Measurements from ENCODE around the gene SCARB2.

Gene SCARB2

GRCh38 chr4:76226418-76226817 is 12.8 kb upstream of the SCARB2 start:
- DNase-seq (ENCODE audit: low read depth in 2 of 2) = no peak

- no peak for DNase-seq (ENCODE audit: low read depth in 2 of 2)
Measured at GRCh38 chr4:76224171-76224570, 10.5 kb upstream of the SCARB2 start.

GRCh38 chr4:76219299-76220055 is 5.9 kb upstream of the SCARB2 start:
- no peak for DNase-seq (ENCODE audit: low read depth in 2 of 2)

GRCh38 chr4:76216975-76217814 is 3.6 kb upstream of the SCARB2 start:
- no peak for DNase-seq (ENCODE audit: low read depth in 2 of 2)

GRCh38 chr4:76216524-76216923 is 2.9 kb upstream of the SCARB2 start:
- DNase-seq (ENCODE audit: low read depth in 2 of 2) = no peak

- DNase-seq (ENCODE audit: low read depth in 2 of 2) = no peak
Measured at GRCh38 chr4:76215077-76215476, 1.5 kb upstream of the SCARB2 start.

GRCh38 chr4:76214177-76214675 is 602 bp upstream of the SCARB2 start:
- no peak for DNase-seq (ENCODE audit: low read depth in 2 of 2)

GRCh38 chr4:76212851-76213414 is 691 bp downstream of the SCARB2 start:
- DNase-seq (ENCODE audit: low read depth in 2 of 2) = no peak

GRCh38 chr4:76211769-76212708 is 1.6 kb downstream of the SCARB2 start:
- no peak for DNase-seq (ENCODE audit: low read depth in 2 of 2)

DNA sequence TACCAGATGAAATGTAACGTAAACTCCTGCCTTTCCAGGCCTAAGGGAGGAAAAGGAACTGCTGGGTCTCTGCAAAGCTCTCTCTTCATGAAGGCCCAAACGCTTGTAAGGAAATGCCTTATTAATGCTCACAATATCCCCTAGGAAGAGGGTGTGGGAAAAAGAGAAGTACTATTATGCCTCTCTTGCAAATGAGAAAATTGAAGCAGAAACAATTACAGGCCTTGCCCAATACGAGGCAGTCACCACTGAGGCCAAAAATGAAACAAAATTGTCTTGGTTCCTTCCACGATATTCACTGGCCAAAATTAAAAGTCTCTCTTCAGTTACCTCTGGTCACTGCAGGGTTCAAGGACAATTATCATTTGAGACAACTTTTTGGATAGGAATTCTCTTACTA is 3.2 kb downstream of the SCARB2 start:
- DNase-seq (ENCODE audit: low read depth in 2 of 2) = no peak

DNA sequence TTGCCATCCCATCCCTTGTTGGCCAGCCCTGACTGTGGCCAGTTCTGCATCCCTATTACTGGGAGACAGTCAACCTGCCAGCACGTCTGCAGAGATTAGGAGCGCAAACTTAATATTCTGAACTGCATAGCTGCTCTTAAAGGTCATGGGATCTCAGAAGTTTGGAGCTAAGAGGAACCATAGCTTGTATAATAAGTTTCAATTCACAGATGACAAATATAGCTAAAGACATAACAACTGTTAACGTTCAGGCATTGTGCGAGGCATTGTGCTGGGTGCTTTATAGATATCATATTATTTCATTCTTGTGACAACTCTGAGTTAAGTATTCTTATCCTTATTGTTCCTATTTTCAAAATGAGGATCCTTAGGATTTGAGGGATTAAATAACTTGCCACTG is 3.7 kb downstream of the SCARB2 start:
- no peak for DNase-seq (ENCODE audit: low read depth in 2 of 2)

GRCh38 chr4:76208005-76208765 is 5.4 kb downstream of the SCARB2 start:
- DNase-seq (ENCODE audit: low read depth in 2 of 2) = no peak

GRCh38 chr4:76207549-76207948 is 6.1 kb downstream of the SCARB2 start:
- DNase-seq (ENCODE audit: low read depth in 2 of 2) = no peak

DNA sequence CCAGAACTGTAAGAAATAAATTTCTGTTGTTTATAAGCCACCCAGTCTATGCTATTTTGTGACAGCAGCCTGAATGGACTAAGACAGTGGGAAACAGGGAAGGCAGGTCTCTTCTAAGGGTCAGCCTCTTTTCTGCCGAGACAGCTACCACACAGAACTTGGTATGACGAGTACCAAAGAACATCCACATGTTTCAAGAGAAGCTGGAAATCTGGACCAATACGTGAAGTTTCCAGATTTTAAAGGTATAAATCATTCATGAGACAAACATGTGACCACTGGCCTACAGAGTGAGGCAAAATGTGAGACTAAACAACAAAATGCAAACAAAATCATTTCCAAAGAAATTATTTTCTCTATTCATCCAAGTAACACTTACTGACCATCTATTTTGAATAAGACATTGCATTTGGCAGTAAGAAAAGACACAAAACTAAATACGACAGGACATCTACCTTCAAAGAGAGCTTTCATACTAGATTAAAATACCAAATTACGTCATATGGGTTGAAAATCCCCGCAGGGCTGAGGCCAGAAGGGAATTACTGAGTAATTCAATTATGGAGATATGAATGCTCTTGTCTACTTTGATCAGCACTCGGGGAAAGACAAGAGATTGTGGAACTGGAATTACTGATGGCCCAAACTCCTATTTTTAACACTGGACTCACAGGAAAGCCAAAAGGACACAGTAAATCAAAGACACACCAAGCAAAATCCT is 7.2 kb downstream of the SCARB2 start:
- DNase-seq (ENCODE audit: low read depth in 2 of 2) = no peak

DNA sequence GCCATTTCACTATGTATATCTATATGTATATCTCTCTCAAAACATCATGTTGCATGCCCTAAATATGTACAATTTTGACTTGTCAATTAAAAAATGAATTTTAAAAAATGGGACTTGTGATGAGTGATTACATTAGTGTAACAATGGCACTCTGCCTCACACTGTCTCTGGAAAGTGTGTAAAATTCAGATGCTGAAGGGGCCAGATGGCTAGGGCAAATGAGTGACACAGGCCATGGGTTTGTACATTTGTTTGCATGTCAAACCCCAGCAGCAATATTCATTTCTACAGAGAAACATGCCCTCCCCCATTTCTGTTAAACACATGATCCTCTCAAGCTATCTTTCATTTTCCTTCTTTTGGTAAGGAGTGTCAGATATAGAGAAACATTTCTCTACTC is 8.1 kb downstream of the SCARB2 start:
- no peak for DNase-seq (ENCODE audit: low read depth in 2 of 2)

- DNase-seq (ENCODE audit: low read depth in 2 of 2) = no peak
Measured at GRCh38 chr4:76204936-76205335, 8.7 kb downstream of the SCARB2 start.

DNA sequence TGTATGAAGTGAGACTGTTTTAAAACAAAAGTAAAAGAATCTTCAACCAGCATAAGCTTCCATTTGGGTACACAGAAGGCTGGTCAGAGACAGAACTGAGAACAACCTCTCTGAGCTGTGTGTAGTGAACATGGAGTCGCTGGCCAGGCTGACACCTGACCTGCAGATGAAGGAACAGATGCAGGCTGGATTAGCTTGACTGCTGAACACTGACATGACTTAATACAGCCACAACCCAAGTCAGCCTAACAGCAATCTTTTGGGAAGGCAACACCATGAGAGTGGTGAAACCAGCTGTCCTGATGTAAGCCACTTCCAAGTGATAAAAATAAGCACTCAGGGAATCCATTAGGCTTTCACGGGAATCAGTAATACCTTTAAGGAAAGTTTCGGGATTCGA is 10.1 kb downstream of the SCARB2 start:
- no peak for DNase-seq (ENCODE audit: low read depth in 2 of 2)

- no peak for DNase-seq (ENCODE audit: low read depth in 2 of 2)
Measured at GRCh38 chr4:76201276-76201675, 12.3 kb downstream of the SCARB2 start.

- DNase-seq (ENCODE audit: low read depth in 2 of 2) = no peak
Measured at GRCh38 chr4:76200771-76201231, 12.8 kb downstream of the SCARB2 start.

DNA sequence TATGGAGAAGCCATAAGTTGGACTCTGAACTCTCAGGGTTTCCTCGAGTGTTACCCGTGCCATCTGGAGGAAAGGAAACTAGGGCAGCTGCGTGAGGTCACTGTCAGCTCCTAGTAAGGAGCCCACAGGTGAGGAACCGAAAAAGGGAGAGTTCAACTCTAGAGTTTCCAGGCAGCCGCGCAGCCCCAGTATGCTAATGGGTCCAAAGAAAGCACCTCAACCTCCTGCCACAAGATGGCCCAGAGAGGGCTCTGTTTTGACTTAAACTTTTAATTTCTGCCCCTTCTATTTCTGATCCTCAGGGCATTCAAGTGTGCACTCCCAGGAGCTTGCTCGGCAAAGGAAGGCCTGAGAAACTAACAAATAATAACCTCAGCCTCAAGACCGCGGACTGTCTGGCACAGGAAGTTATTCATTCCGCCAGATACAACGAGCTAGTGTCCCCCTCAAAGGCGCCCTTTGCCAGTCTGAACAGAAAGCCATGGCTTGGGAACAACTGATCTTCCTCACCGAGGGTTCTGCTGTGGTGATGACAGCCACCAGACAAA is 13.9 kb downstream of the SCARB2 start:
- no peak for DNase-seq (ENCODE audit: low read depth in 2 of 2)
